Measurements from ENCODE around the gene SALL3.

Gene SALL3

GRCh38 chr18:79013869-79014268 is 34.3 kb downstream of the SALL3 start:
- TF ChIP-seq, protein P1, sequence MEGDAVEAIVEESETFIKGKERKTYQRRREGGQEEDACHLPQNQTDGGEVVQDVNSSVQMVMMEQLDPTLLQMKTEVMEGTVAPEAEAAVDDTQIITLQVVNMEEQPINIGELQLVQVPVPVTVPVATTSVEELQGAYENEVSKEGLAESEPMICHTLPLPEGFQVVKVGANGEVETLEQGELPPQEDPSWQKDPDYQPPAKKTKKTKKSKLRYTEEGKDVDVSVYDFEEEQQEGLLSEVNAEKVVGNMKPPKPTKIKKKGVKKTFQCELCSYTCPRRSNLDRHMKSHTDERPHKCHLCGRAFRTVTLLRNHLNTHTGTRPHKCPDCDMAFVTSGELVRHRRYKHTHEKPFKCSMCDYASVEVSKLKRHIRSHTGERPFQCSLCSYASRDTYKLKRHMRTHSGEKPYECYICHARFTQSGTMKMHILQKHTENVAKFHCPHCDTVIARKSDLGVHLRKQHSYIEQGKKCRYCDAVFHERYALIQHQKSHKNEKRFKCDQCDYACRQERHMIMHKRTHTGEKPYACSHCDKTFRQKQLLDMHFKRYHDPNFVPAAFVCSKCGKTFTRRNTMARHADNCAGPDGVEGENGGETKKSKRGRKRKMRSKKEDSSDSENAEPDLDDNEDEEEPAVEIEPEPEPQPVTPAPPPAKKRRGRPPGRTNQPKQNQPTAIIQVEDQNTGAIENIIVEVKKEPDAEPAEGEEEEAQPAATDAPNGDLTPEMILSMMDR (IDR thresholded peaks at IDR 0.05; ENCODE audit: low read length, missing control alignments): no peak
- no peak for DNase-seq (ENCODE audit: low read depth)
- no peak overlapping the region for H3K4me3 ChIP-seq (replicated peaks; ENCODE audit: low read depth, low read length)

- no peak overlapping the region for H3K4me3 ChIP-seq (replicated peaks; ENCODE audit: low read depth, low read length)
- DNase-seq (ENCODE audit: low read depth): no peak
- TF ChIP-seq, protein P1 (IDR thresholded peaks at IDR 0.05; ENCODE audit: low read length, missing control alignments): no peak
Observed at GRCh38 chr18:79018911-79019310, 39.3 kb downstream of the SALL3 start.

DNA sequence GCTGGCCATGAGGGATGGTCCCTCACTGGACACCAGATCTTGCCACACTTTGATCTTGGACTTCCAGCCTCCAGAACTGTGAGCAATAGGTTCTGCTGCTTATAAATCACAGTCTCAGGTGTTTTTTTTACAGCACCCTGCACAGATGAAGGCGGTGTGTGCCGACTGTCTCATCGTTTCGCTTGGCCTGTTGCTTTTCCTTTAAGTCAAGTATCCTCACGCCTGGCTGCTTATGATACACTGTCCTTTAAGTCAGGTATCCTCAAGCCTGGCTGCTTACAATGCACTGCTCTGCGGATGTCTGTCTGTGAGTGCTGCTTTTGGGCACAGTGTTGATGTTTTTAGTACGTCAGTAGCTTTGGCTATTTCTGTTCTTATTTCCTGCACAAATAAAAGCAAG is 40.3 kb downstream of the SALL3 start:
- TF ChIP-seq, protein P1 (IDR thresholded peaks at IDR 0.05; ENCODE audit: low read length, missing control alignments): no peak
- no peak for DNase-seq (ENCODE audit: low read depth)
- H3K4me3 ChIP-seq (replicated peaks; ENCODE audit: low read depth, low read length): no peak overlapping the region

DNA sequence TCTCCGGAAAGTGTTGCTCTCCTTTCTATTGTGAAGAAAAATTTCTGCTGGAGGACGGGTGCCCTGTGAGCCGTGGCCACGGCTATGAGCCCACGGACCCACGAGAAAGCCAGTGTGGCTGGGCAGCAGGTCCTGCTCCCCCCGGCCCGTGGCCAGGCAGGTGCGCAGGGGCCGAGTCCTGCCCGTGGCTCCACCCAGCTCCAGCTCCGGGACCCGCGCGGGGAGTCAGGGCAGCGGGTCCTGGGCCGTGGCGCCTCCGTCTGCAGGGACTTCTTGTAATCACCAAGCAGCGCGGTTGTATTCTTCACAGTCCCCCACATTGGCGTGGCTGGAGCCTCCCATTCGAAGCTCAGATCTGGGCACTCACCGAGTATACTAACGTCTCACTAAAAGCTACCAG is 43.0 kb downstream of the SALL3 start:
- no peak overlapping the region for H3K4me3 ChIP-seq (replicated peaks; ENCODE audit: low read depth, low read length)
- TF ChIP-seq, protein P1 (IDR thresholded peaks at IDR 0.05; ENCODE audit: low read length, missing control alignments): no peak
- DNase-seq (ENCODE audit: low read depth): no peak

GRCh38 chr18:79026491-79026890 is 46.9 kb downstream of the SALL3 start:
- TF ChIP-seq, protein P1 (IDR thresholded peaks at IDR 0.05; ENCODE audit: low read length, missing control alignments): no peak
- no peak for DNase-seq (ENCODE audit: low read depth)
- no peak overlapping the region for H3K4me3 ChIP-seq (replicated peaks; ENCODE audit: low read depth, low read length)

GRCh38 chr18:79030680-79031079 is 51.1 kb downstream of the SALL3 start:
- TF ChIP-seq, protein P1 (IDR thresholded peaks at IDR 0.05; ENCODE audit: low read length, missing control alignments): no peak
- no peak overlapping the region for H3K4me3 ChIP-seq (replicated peaks; ENCODE audit: low read depth, low read length)
- no peak for DNase-seq (ENCODE audit: low read depth)

DNA sequence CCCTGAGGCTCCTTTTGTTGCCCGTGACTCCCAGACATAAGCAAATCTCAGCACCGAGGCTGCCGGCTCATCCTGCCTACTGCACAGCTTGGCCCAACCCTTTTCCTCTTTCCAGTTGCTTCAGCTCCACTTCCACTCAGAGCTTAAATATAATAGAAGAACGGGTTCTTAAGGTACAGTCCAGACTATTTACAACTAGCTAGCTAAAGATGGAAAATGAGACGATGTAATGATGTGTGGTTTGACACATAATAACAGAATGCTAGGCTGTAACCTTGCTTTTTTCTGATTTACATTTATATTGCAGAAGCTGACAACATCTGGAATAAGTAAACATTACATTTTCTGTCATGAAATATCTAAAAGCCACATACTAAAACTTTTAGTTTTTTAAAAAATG is 62.7 kb downstream of the SALL3 start:
- no peak for DNase-seq (ENCODE audit: low read depth)
- no peak overlapping the region for H3K4me3 ChIP-seq (replicated peaks; ENCODE audit: low read depth, low read length)
- TF ChIP-seq, protein P1 (IDR thresholded peaks at IDR 0.05; ENCODE audit: low read length, missing control alignments): no peak
